ENCODE measurements around the gene EEF1G.
A peak's percentile ranks its signal among the peaks of the same experiment; 100 is the strongest.
"Not testable (repeated sequence)": the region's sequence is repeated elsewhere in the genome, so short reads cannot be mapped to it uniquely, and the experiment has no call there.

Gene EEF1G, protein sequence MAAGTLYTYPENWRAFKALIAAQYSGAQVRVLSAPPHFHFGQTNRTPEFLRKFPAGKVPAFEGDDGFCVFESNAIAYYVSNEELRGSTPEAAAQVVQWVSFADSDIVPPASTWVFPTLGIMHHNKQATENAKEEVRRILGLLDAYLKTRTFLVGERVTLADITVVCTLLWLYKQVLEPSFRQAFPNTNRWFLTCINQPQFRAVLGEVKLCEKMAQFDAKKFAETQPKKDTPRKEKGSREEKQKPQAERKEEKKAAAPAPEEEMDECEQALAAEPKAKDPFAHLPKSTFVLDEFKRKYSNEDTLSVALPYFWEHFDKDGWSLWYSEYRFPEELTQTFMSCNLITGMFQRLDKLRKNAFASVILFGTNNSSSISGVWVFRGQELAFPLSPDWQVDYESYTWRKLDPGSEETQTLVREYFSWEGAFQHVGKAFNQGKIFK
- 0 reads per million in 2 donors for total RNA-seq

GRCh38 chr11:62573592-62574362 is at the start of gene EEF1G:
Gene EEF1G (minus strand): TSS chr11:62573891. CDS start chr11:62573842, 49 bp downstream.
- peak; percentile 93 for DNase-seq

- DNase-seq, result no peak
Observed at GRCh38 chr11:62622476-62623089, 48.9 kb upstream of the EEF1G start.

GRCh38 chr11:62621567-62622470 is 48.1 kb upstream of the EEF1G start, which contains the start of gene B3GAT3:
Gene B3GAT3 (minus strand): TSS chr11:62621986. CDS start chr11:62621947, 39 bp downstream.
- peak; percentile 96 for DNase-seq

- DNase-seq, result no peak
Observed at GRCh38 chr11:62621027-62621566, 47.4 kb upstream of the EEF1G start.

DNA sequence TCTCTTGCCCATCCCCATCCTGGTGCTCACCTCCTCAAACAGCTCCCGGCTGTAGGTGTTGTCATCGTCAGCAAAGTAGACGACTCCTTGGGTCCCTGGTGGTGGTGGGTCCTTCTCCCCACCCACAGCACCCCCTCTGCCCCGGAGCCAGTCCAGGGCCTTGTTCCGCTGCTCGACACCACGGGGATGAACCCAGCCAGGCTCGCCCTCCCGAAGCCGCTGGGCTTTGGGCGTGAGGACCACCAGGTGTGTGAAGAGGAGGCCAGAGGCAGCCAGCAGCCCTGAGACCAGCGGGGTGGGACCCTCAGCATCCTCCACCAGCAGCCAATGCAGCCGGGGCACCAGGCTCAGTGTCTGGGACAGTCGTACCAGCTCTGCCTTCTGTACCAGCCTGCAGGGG is 43.3 kb upstream of the EEF1G start:
- DNase-seq, result not testable (repeated sequence)

- no peak for DNase-seq
Observed at GRCh38 chr11:62615521-62615920, 41.8 kb upstream of the EEF1G start.

DNA sequence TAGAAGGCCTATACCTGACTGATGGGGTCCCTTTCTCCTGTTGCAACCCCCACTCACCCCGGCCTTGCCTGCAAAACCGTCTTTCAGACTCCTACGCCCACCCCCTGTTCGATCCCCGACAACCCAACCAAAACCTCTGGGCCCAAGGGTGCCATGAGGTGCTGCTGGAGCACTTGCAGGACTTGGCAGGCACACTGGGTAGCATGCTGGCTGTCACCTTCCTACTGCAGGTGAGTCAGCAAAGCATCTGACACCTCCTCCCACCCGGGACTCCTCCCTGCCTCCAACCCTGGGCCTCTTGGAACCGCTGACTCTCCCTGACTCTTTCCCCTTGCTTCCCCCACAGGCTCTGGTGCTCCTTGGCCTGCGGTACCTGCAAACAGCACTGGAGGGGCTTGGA is 40.6 kb upstream of the EEF1G start:
- DNase-seq, result no peak

- no peak for DNase-seq
Observed at GRCh38 chr11:62613291-62613778, 39.6 kb upstream of the EEF1G start.

DNA sequence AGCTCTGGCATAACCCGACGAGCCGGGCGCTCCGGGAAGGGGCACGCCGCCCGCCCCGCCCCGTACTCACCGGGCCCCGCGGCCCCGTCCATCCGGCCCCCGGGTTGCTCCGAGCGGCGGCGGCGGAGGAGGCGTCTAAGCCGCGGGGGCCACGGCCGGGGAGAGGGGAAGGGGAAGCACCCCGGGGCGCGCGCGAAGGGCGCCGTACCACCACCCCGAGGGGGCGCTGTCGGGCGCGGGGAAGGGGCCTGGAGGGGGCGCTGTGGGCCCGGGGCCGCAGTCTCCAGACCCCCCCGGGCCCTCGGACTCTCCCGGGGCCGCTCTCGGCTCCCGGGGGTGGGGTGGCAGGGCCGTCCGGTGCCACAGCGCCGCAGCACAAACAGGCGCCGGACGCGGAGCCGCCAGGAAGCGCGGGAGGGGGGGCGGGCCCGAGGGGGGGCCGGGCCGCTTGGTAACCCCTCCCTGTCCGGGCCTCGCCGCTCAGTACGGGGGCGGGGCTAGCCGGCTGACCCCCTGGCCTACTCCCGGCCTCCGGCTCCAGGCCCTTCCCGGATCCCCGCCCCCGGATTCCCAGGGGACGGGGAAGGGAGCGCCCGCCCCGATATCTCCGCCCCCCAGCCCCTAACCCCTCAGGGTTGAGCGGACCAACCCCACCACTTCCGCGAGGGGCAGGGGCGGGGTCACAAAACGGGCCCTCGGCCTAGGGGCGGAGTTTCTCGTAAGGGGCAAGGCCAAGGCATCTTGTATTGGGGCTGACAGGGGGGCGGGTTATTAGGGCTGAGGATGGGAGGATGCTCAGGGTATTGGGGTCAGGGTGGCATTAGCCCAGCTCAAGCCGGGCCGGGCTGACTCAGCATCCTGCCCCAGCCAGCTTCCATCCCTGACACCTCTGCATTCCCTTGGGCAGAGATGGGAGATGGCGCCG is 38.9 kb upstream of the EEF1G start, which contains the start of the genes EML3 and ROM1:
Gene EML3, minus strand, starts transcription at position 410 of the 925 bp plus-strand sequence. Its CDS starts 318 bp downstream, at position 92.
Gene ROM1, plus strand, starts transcription at position 892 of the 925 bp plus-strand sequence. Its CDS starts 25 bp downstream, at position 917.
- peak; percentile 84 for DNase-seq

DNA sequence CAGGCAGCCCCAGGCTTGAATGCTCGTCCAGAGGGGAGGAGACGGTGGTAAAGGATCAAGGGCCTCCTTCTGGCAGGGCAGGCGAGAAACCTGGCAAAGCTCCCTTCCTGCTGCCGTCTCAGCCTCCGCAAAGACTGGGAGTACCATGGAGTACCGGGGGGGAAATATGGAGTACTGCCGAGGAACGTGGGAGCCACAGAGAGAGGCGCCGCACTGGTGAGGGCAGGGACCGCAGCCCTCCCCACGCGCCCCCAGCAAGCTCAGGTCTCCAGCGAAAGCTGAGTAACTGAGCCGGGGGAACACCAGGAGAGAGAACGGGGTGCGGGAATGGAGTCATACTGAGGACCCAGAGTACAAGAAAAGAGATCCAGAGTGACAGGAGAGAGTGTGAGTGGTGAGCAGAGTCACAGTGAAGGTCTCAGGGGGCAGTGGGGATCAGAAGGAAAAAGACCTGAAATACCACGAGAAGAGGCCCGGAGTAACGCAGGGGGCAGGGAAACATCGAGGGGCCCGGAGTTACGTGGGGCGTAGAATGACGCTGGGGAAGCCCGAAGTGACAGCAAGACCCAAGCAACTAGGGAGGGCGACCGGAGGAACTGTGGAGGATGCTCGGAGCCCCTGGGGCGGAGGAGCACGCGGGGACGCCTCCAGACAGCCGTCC is 38.1 kb upstream of the EEF1G start:
- DNase-seq, result peak; percentile 31

DNA sequence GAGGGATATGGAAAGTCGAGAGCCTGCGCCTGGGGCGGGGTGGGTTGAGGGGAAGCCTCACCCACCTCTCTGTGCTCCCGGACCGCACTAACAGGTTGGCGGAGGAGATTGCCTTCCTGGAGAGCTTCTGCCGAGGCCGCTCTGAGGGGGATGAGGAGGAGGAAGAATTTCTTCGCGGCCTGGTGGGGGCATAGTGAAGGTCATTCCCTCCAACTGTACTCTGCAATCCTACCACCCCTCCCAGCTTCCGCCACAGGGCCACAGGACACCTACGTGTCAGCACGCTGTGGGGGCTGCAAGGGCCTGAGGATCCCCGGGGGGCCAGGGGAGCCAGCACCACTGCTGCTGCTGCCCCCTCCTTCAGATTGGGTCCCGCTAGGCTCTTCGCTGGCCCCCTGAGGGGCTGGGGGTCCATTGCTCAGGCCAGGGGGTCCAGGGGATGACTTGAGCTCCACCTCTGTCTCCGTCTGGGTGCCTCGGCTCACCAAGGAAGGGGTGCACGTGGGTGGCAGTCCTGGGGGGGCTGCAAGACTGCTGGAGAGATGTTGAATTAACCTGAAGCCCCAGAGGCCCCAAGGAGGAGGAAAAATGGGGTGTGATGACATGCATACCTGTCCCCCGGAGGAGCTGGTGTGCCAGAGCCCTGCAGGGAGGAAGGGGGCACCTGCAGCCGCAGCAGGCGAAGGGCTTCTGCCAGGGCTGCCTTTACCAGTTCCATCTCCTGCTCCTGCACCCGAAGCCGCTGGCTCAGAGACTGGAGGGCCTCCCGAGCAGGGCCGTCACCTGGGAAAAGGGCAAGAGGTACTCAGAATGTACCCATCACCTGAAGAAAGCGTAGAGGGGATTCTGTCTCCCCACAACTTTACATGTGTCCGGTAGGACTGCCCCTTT is 37.4 kb upstream of the EEF1G start:
- DNase-seq, result no peak

DNA sequence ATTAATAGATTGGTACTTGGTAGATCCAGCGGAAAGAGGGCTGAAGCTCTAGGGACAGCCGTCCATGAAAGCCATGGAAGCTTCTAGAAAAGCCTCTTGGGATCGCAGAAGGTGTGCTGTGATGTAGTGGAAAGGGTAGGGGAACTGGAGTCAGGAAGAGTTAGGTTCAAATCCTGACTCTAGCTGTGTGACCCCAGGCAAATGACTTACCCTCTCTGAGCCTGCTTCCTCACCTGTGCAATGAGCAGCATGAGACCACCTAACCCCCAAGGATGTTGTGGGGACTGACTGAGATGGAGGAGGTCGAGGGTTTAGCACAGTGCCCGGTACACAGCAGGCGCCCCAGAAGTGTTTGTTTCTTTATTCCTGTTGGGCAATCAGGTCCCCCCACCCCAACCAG is 36.7 kb upstream of the EEF1G start:
- no peak for DNase-seq

DNA sequence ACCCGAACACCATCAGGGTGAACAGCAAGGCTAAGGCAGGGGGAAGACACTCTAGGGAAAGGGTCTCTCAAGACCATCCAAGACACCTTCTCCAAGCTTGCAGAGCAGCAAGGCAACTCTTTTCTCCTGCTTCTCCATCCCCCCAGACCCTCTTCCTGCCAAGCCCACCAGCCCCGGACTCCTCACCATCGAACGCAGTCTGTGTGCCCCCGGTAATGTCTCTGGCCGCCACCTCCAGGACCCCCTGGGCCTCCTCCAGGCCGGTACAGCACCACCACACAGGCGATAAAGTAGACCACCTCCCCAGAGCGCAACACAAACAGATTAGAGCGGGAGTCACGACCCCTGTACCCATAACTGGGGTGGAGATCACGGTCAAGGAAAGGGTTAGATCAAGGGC is 35.1 kb upstream of the EEF1G start:
- no peak for DNase-seq

DNA sequence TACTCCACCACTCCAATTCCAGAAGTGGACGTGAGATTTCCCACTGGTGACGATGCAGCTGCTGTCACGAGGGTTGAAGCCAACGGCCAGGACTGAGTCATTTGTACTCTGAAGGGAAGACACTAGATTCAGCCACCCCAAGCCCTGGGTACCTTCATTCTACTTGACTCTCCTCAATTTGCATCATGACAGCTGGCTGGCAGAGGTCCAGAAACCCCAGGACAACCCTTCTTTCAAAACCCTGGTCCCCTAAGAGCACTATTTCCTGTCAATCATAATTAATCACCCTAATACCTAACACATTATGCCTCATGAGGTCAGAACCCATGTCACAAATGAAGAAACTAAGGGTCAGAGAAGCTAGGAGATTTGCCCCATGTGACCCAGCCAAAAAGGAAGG is 34.0 kb upstream of the EEF1G start:
- no peak for DNase-seq

DNA sequence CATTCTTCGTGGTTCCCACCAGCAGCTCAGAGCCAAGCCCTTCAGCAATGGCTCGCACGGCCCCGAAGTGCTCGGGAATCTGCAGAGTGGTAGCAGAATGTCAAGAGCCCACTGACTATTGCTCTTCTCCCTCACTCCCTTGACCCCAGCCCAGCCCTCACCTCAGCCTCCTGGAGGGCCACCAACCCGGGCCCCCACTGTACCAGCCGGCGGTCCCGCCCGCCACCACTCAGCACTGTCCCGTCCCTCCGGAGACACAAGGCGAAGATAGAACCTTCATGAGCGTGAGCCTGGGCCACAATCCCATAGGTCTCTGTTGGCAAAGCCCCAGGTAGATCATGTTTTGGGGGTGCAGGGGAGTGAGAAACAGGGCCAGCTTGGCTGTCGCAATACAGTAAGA is 32.2 kb upstream of the EEF1G start:
- no peak for DNase-seq

GRCh38 chr11:62605467-62605866 is 31.8 kb upstream of the EEF1G start:
- no peak for DNase-seq

GRCh38 chr11:62604460-62605120 is 30.9 kb upstream of the EEF1G start:
- no peak for DNase-seq

GRCh38 chr11:62603776-62604299 is 30.1 kb upstream of the EEF1G start:
- DNase-seq, result no peak
